ENCODE measurements around the gene STX18.
"Not testable (repeated sequence)": the region's sequence is repeated elsewhere in the genome, so short reads cannot be mapped to it uniquely, and the experiment has no call there.

STX18 gene

GRCh38 chr4:4423706-4424498 is 117.9 kb downstream of the STX18 start:
- in situ Hi-C loops (cut with HindIII; ENCODE audit: low sequenced_read_pairs) = no loop called here

DNA sequence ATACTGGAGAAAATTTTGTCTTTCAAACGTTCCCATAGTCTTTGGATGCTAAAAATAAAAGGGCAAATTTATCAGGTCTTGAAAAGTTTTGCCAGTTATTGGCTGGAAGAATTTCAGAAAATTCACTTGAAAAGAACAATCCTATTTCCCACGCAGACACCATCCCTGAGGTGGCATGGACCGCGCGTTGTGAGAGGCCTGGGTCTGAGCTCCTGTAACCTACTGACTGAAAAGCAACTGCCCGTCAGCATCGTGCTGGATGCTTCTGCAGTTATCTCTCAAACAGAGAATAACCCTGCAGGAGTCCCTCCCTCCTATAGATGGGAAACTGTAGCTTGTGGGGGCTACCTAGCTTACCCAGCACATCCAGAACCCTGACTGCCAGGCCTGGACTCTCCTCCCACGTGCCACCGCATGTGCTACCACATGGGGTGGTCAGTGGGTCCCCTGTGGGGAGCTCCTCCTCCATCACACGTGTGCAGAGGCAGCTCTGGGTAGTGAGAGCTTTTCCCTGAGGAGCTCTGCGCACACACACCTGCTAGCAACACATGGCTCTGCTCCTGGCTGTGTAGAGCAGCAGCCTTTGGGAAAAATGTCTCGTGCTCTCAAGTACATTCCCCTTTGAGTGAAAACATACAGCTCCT is 118.9 kb downstream of the STX18 start:
- in situ Hi-C loops (cut with HindIII; ENCODE audit: low sequenced_read_pairs) = no loop called here

DNA sequence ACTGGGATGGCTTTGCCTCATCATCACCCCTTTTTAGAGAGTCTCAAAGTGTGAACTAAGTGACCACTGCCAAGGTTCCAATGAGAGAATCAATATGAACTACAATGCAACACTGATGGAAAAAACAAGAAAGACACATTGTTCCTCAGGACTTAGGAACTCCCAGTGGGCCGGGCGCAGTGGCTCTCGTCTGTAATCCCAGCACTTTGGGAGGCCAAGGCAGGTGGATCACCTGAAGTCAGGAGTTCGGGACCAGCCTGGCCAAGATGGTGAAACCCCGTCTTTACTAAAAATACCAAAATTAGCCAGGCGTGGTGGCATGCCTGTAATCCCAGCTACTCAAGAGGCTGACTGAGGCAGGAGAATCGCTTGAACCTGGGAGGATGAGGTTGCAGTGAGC is 119.7 kb downstream of the STX18 start:
- in situ Hi-C loops (cut with HindIII; ENCODE audit: low sequenced_read_pairs) = not testable (repeated sequence)

DNA sequence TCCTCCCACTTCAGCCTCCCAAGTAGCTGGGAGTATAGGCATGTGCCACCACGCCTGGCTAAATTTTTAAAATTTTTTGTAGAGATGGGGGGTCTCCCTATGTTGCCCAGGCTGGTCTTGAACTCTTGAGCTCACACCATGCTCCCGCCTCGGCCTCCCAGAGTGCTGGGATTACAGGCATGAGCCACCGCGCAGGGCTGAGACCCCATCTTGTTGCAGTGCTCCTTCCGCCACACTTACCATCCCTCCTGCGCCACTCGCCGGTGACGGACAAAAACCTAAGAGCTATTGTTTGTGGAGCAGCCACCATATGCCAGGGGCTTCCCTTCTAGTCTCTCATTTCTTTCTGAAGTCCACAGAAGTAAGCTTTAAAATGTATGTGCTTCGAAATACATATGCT is 120.5 kb downstream of the STX18 start:
- in situ Hi-C loops (cut with HindIII; ENCODE audit: low sequenced_read_pairs) = no loop called here

DNA sequence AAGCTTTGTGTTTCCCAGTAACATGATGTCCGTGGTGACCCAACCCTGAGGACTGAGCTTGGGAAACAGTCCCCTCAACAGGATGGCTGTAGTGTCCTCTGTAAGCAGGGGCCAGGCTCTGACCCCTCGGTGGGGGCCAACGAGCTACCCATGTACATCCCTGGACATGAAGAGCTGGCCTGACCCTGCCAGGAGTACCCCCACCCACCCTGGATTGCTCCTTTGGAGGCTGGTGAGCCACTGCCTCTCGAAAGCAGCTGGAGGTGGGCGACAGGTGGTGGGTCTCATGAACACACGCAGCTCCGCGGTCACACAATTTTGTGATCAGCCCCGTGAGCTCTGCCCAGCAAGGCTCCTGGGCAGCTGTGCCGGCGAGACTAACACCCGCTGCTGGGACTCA is 121.4 kb downstream of the STX18 start:
- in situ Hi-C loops (cut with HindIII; ENCODE audit: low sequenced_read_pairs) = no loop called here

- in situ Hi-C loops (cut with HindIII; ENCODE audit: low sequenced_read_pairs) = no loop called here
Measured at GRCh38 chr4:4419896-4420295, 122.0 kb downstream of the STX18 start.

GRCh38 chr4:4418676-4419390 is 123.0 kb downstream of the STX18 start:
- in situ Hi-C loops (cut with HindIII; ENCODE audit: low sequenced_read_pairs) = no loop called here

DNA sequence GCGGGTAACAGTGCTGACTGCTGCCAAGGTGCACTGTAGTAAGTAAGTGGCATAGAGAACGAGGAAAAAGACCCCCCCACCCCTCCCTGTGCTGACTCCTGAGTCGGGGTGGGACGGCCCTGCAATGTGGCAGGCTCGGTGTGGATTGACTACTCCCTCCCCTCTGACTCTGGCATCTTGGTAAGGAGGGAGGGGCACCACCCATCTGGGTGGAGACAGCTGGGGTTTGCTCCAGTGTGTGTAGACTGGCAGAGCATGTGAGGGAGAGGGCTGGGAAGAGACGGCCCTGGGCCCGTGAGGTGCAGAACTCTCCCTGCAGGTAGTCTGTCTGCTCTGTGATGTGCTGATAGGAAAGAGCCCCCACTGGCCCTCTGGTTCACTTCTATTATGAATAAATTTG is 124.0 kb downstream of the STX18 start:
- in situ Hi-C loops (cut with HindIII; ENCODE audit: low sequenced_read_pairs) = no loop called here

- in situ Hi-C loops (cut with HindIII; ENCODE audit: low sequenced_read_pairs) = no loop called here
Measured at GRCh38 chr4:4416981-4417380, 124.9 kb downstream of the STX18 start.

DNA sequence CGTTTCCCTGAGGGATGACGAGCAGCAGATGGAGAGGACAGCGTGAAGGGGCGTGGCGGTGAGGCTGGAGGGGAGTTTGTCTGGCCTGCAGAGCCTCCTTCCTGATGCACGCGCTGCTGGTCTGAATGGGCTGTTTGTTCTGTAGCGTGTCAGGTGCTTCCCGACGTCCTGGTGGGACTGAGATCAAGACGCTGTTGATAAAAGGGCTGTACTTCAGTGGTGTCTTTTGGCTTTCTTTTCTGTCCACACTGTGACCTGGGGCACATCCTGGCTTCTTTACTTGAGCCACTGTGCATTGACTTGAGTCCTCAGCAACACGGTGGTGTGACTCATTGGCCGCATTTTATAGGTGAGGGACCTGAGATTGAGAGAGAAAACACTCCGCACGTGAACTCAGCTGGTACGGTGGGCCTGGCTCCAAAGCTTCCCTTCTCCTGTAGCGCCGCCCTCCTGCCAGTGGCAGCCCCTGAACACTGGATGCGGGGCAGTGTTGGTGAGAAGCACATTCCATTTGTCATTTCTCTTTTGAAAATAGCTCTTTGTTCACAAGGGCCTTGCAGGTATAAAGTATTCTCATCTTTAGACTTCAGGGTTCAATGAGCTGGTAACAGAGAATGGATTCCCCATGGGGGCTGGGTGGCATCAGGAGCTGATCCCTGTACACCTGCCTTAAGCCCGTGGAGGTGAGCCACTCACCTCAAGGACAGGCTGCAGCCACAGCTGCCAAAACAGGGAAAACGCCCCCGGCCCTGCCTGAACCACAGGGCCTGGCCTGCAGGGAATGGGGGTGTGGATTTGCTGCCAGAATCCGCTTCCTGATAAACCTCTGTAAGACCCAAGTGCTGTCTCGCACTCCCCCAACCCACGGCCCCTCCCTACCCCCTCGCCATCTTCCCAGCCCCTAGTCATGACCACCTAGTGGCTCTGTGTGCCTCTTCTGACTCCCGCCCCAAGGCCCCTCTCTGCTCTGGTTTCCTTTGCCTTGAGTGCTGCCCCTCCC is 125.7 kb downstream of the STX18 start:
- in situ Hi-C loops (cut with HindIII; ENCODE audit: low sequenced_read_pairs) = no loop called here

GRCh38 chr4:4415107-4415805 is 126.6 kb downstream of the STX18 start:
- in situ Hi-C loops (cut with HindIII; ENCODE audit: low sequenced_read_pairs) = no loop called here

GRCh38 chr4:4413806-4414205 is 128.0 kb downstream of the STX18 start:
- in situ Hi-C loops (cut with HindIII; ENCODE audit: low sequenced_read_pairs) = no loop called here

DNA sequence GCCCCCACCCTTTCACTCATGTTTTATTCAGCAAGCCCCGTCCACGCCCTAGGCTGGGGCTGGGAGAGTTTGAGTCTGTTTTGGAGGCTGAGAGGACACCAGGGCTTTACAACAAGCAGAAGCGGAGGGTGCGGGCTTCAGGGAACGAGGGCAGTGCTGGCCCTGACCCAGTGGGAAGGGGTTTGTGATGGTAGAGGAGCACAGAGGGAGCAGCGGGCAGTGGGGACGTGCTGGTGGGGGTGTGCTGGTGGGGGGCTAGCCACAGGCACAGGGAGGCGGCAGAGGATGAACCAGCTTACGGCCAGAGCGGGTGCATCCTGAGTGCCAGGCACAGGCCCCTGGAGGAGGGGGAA is 128.5 kb downstream of the STX18 start:
- in situ Hi-C loops (cut with HindIII; ENCODE audit: low sequenced_read_pairs) = no loop called here

DNA sequence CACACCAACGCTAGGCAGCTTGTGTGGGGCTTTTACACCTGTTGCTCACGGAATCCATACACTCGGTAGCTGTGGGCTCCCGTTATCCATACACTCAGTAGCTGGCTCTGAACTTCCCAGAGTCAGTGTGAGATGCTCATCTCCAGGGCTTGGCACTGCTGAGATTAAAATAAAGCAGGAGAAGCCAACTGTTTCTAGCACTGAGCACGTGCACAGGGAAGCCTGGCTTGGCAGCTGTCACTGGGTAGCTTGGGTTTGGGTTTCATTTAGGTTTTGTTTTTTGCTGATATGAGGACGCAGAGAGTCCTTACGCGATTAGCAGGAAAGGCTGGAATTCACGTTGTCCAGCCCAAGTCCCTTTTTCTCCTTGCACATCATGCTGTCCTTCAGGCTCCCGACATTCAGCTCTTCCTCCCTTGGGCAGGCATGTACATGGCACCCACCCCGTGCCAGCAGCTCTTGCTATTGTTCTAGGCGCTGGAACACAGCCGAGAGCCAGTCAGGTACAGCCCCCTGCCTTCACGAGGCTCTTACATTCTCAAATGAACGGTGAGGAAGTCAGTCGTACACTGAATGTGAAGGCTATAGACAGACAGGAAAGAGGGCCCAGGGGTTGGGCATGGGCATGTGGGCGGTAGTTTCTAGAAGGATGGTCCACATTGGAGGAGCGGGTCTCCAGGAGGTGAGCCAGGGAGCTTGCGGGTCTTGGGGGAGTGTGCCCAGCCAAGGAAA is 129.0 kb downstream of the STX18 start:
- in situ Hi-C loops (cut with HindIII; ENCODE audit: low sequenced_read_pairs) = no loop called here

DNA sequence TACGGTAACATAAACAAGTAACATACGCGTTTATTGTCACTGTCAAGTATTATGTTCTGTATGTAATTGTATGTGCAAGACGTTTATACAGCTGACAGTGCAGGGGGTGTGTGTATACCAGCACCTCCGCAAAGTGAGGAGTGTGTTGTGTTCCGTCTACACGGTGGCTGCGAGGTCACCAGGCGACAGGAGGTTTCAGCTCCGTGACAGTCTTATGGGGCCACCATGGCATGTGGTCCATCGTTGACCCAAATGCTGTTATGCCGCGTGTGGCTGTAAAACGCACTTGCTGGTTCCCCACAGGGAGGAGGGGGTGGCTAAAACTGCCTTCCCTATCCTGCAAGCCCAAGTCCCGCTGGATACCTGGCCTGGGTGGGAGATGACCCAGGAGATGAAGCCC is 129.9 kb downstream of the STX18 start:
- in situ Hi-C loops (cut with HindIII; ENCODE audit: low sequenced_read_pairs) = no loop called here

DNA sequence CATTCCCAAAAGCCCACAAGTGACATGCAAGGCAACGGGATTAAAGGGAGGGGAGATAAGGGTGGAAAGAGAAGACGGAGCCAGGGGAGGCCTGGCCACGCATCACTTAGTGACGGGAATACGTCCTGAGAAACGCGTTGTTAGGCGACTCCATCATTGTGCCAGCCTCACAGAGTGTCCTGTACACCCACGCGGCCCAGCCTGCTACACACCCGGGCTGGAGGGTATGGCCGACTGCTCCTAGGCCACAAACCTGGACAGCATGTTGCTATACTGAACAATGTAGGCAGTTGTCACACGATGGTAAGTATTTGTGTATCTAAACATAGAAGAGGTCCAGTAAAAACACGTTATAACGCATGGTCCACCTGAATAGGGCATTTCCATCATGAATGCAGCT is 131.6 kb downstream of the STX18 start:
- in situ Hi-C loops (cut with HindIII; ENCODE audit: low sequenced_read_pairs) = no loop called here

DNA sequence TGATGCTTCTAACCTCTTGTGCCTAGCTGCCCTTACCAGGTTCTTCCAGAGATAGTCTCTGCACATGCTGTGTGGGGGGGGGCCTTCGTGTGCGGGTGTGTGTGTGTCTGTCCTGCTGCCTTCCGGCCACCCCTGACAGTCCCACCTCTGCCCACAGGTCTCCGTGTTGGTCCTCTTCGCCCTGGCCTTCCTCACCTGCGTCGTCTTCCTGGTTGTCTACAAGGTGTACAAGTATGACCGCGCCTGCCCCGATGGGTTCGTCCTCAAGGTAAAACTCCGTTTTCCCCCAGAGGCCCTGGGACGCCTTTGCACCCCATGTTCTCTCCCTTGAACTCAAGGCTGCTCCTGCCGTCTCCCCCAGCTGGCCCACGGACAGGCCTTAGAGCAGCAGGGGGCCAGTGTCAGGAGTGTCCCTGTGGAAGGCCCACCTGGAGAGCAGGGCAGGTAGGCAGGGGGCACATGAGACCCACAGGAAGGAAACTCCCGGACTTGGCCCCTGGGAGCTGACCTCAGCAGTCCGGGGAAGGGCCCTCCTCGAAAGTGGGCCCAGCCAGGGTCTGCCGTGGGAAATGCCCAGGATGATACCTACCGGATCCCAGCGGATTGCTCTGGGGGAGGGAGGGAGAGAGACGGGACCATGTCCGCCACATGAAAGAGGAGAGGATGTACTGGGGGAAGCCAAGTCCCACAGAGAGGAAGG is 132.3 kb downstream of the STX18 start:
- in situ Hi-C loops (cut with HindIII; ENCODE audit: low sequenced_read_pairs) = no loop called here

GRCh38 chr4:4408576-4409335 is 133.1 kb downstream of the STX18 start:
- in situ Hi-C loops (cut with HindIII; ENCODE audit: low sequenced_read_pairs) = no loop called here

Data from DLD1 (cell line).